ENCODE measurements around the gene MIGA2. TPM values are rescaled to one million over a fixed set of nuclear protein-coding genes. Genes with fewer than 3 reads are reported as not detected.
A peak's percentile ranks its signal among the peaks of the same experiment; 100 is the strongest.

MIGA2 gene
- total and polyA plus RNA-seq, 9 of the 15 experiments (the other 6 are each of a cell fraction or from before 2014, with no cell fraction given) = 0.15 to 54.1 (median 18.0) TPM

DNA sequence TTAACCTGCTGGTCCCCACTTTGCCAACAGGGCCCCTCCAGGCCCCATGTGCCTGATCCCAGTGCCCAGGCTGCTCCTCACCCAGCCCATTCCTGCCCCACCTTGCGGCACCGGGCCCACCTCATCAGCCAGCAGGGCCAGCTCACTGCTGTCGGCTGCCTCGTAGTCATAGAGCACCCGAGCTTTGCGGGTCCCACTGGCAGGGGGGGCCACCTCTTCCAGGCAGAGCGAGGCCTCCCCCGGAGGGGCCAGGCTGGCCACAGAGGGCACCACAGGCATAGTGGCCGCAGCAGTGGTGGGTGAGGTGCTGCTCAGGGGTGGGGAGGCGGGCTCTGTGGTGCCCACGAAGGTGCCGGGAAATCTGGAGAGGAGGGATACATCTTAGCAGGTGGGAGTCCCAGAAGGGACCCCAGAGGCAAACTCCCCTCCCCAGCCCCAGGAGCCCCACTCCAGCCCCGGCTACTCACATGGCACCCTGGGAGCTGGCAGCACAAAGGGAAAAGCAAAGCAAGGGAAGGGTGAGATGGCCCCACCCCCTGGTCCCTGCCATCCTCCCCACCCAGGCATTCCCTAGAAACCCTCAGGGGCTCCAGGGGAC is 27.3 kb upstream of the MIGA2 start:
- Histone ChIP-seq H4K20me1 (replicated peaks; ENCODE audit: control insufficient read depth, insufficient read depth, low read length) (peaks cover 17% of the 10 kb centered on the region), H3K27me3 (ENCODE audit: control insufficient read depth in 2 of 2, insufficient read depth in 2 of 2, low read length in 2 of 2) (no peaks in the 10 kb centered on the region), H3K79me2 (ENCODE audit: control insufficient read depth, insufficient read depth, low read length) (no peaks in the 10 kb centered on the region), H3K4me2 (ENCODE audit: insufficient read depth, low read length) (no peak overlapping the region), H3K27ac (ENCODE audit: extremely low read depth, low read depth, low read length) (no peak overlapping the region), H3K9me1 (ENCODE audit: control insufficient read depth, insufficient read depth, low read length) (no peaks in the 10 kb centered on the region), H3K4me1 (replicated peaks in 1 of 2; ENCODE audit: control insufficient read depth in 2 of 2, insufficient read depth in 2 of 2, low read length in 2 of 2) (peaks cover 0 to 53% of the 10 kb centered on the region in 2 experiments; a peak in 3 of 5 replicates), H3K9me3 (replicated peaks; ENCODE audit: control insufficient read depth, insufficient read depth, low read depth, low read length) (no peaks in the 10 kb centered on the region), H3K9ac (ENCODE audit: insufficient read depth in 1 of 2, low read depth in 2 of 2, low read length in 2 of 2) (no peak overlapping the region), H3K36me3 (ENCODE audit: control insufficient read depth, insufficient read depth, low read length) (peaks cover 93% of the 10 kb centered on the region), H2AFZ (ENCODE audit: low read depth, low read length) (no peak overlapping the region), H3K4me3 (no peak overlapping the region)
- no TSS peak for BruUV-seq (replicated peaks)
- no peak for ATAC-seq
- intact Hi-C loops (cut with micrococcal nuclease) = loop anchor here (5.0 kb wide), 1 partner anchor 277 kb away; no protein-coding TSS in a partner anchor
- TF ChIP-seq, protein P1, sequence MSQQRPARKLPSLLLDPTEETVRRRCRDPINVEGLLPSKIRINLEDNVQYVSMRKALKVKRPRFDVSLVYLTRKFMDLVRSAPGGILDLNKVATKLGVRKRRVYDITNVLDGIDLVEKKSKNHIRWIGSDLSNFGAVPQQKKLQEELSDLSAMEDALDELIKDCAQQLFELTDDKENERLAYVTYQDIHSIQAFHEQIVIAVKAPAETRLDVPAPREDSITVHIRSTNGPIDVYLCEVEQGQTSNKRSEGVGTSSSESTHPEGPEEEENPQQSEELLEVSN (IDR thresholded peaks at IDR 0.05; ENCODE audit: borderline replicate concordance in 1 of 2, extremely low read depth in 1 of 2, insufficient read depth in 1 of 2, insufficient read length in 1 of 2, low read depth in 1 of 2, low read length in 1 of 2, poor library complexity in 1 of 2, severe bottlenecking in 1 of 2) = no peak
- TF ChIP-seq RBM22 (IDR thresholded peaks at IDR 0.05; ENCODE audit: low read depth, low read length, poor library complexity, severe bottlenecking) (peak; percentile 73), FOXP1 (CRISPR knock-in tag; IDR thresholded peaks at IDR 0.05) (no peak), POLR2A (conservative IDR thresholded peaks at IDR 0.05) (peak; percentile 1), POLR2G (IDR thresholded peaks at IDR 0.05; ENCODE audit: low read depth, low read length) (peak; percentile 75)
- WGBS (ENCODE audit: insufficient coverage, low coverage, missing lambda C conversion rate) = 82% methylated on average over 9 of the region's 13 CpGs
- POLR2A ChIA-PET = interaction anchor here (0.8 to 3.4 kb wide), 3 partner anchors 10 to 1256 kb away, joined by 3 to 15 read pairs (median 3); no protein-coding TSS in a partner anchor
- in situ Hi-C loops (cut with MboI) = no loop called here
- CTCF ChIA-PET (ENCODE audit: low intra/inter-chr PET ratio) = no interaction called here
- DNase-seq (ENCODE audit: extremely low read depth in 1 of 4, low spot score in 3 of 4) = no peak
- no peak for FAIRE-seq
